K562 (cell line): ENCODE results near the gene SLC25A45. TPM values are rescaled to one million over a fixed set of nuclear protein-coding genes. Genes with fewer than 3 reads are reported as not detected.

Source experiments
- BACH1 ChIP-seq: fragments of 200-800 bp; sonication (Bioruptor generic); IDR thresholded peaks from 2 replicates; pipeline ENCODE4 v1.6.1; 2016; ENCODE audit warnings: missing genetic modification characterization, missing compliant biosample characterization
- BRCA1 ChIP-seq, 2 experiments: fragments of 450-650 bp in 1 of 2; sonication (generic) in 1 of 2; formaldehyde crosslinking in 1 of 2; IDR thresholded peaks; 2 replicates each; pipeline versions ENCODE4 v1.5.0 to v1.6.1; 2017 to 2020; ENCODE audit warnings: mild to moderate bottlenecking in 1 of 2, missing genetic modification reagents in 1 of 2
- EGR1 ChIP-seq: fragments of 450-650 bp; conservative IDR thresholded peaks from 2 replicates; pipeline ENCODE4 v1.6.1; 2017; ENCODE audit warnings: mild to moderate bottlenecking
- EP400 ChIP-seq: fragments of 450-650 bp; IDR thresholded peaks from 2 replicates; pipeline ENCODE4 v1.6.1; 2017; ENCODE audit warnings: antibody characterized with exemption, mild to moderate bottlenecking, moderate library complexity
- FOXM1 ChIP-seq, 2 experiments: fragments of 450-650 bp in 1 of 2; sonication (generic) in 1 of 2; formaldehyde crosslinking in 1 of 2; IDR thresholded peaks; 2 replicates each; pipeline versions ENCODE4 v1.6.1 to v1.9.0; 2017 to 2022; ENCODE audit warnings: low read depth in 2 of 2, mild to moderate bottlenecking in 2 of 2, missing genetic modification reagents in 1 of 2, moderate library complexity in 1 of 2
- GATA2 ChIP-seq: sonication (generic); formaldehyde crosslinking; IDR thresholded peaks from 2 replicates; pipeline ENCODE4 v1.4.0; 2020; ENCODE audit warnings: mild to moderate bottlenecking, missing genetic modification reagents
- GTF2F1 ChIP-seq: IDR thresholded peaks from 2 replicates; pipeline ENCODE4 v1.6.1; 2011; ENCODE audit warnings: low read depth, low read length, improper control_type of control experiment
- KDM1A ChIP-seq, 2 experiments: fragments of 450-650 bp; IDR thresholded peaks; 2 replicates each; pipeline ENCODE4 v1.6.1; 2016; ENCODE audit warnings: mild to moderate bottlenecking in 2 of 2
- KLF16 ChIP-seq: IDR thresholded peaks from 2 replicates; pipeline ENCODE4 v1.6.1; 2016; ENCODE audit warnings: antibody characterized with exemption
- MCM3 ChIP-seq: fragments of 450-650 bp; IDR thresholded peaks from 2 replicates; pipeline ENCODE4 v1.6.1; 2016
- MITF ChIP-seq: IDR thresholded peaks from 2 replicates; pipeline ENCODE4 v1.6.1; 2014; ENCODE audit warnings: antibody characterized with exemption
- NCOA1 ChIP-seq: fragments of 450-650 bp; IDR thresholded peaks from 2 replicates; pipeline ENCODE4 v1.6.1; 2016; ENCODE audit warnings: low read depth
- NR3C1 ChIP-seq: sonication (generic); formaldehyde crosslinking; IDR thresholded peaks from 2 replicates; pipeline ENCODE4 v1.8.1; 2022; ENCODE audit warnings: missing genetic modification reagents
- SMARCE1 ChIP-seq: fragments of 450-650 bp; IDR thresholded peaks from 2 replicates; pipeline ENCODE4 v1.7.1; 2016; ENCODE audit warnings: mild to moderate bottlenecking
- SNIP1 ChIP-seq: fragments of 450-650 bp; IDR thresholded peaks from 2 replicates; pipeline ENCODE4 v1.7.1; 2017; ENCODE audit warnings: low read depth, mild to moderate bottlenecking
- ZNF212 ChIP-seq: fragments of 450-650 bp; formaldehyde crosslinking; IDR thresholded peaks from 2 replicates; pipeline ENCODE4 v1.4.0; 2020; ENCODE audit warnings: mild to moderate bottlenecking
- ZNF449 ChIP-seq: fragments of 250-450 bp; sonication (Bioruptor Pico); IDR thresholded peaks from 2 replicates; pipeline ENCODE4 v1.8.0; 2022; ENCODE audit warnings: moderate library complexity, mild to moderate bottlenecking, inconsistent platforms
- ZNF592 ChIP-seq: fragments of 450-650 bp; IDR thresholded peaks from 2 replicates; pipeline ENCODE4 v1.6.1; 2017; ENCODE audit warnings: antibody characterized with exemption, mild to moderate bottlenecking
- polyA plus RNA-seq, 8 experiments: library from polyadenylated mRNA; depleted of rRNA in 4 of 8; stranded (reverse) in 5 of 8; unstranded in 3 of 8; fragments of >200 nt; fragmentation: Nextera tagmentation in 2 of 8; fragmentation: Illumina TruSeq in 1 of 8; extraction: Ambion mirVana in 2 of 8; extraction: Trizol in 1 of 8; gene quantifications; 2 replicates each; pipeline versions ENCODE4 v1.2.1 to v1.2.3, GENCODE V29; 2011 to 2014; ENCODE audit warnings: inconsistent platforms in 1 of 8, missing spikeins in 1 of 8
- total RNA-seq, 7 experiments: library from RNA; depleted of rRNA in 6 of 7; stranded (reverse); fragments of >200 nt in 6 of 7; fragmentation: Illumina TruSeq in 2 of 7; extraction: Trizol in 2 of 7; gene quantifications; 2 replicates each; pipeline versions ENCODE4 v1.2.1 to v1.2.3, GENCODE V29; 2011 to 2021; ENCODE audit warnings: low replicate concordance in 1 of 7

Gene SLC25A45
- total and polyA plus RNA-seq, 9 of the 15 experiments (the other 6 are each of a cell fraction or from before 2014, with no cell fraction given): 0.15 to 2.3 (median 0.68) TPM

- TF ChIP-seq MITF: peak; percentile 12; the same call in 1 of the 2 replicates
- TF ChIP-seq KDM1A (IDR thresholded peaks at IDR 0.05): 0 out of 4 replicates have a peak, but pooled peaks of 1 of the 2 experiments have one; percentile 44
- TF ChIP-seq NCOA1: peak; percentile 22
- TF ChIP-seq ZNF449 (CRISPR knock-in tag): peak; percentile 78; the same call in 1 of the 2 replicates
- no peak for TF ChIP-seq GTF2F1
- no peak for TF ChIP-seq BRCA1 (IDR thresholded peaks at IDR 0.05)
- 0 out of 2 replicates have a peak, but pooled peaks have one; percentile 49 for TF ChIP-seq BRCA1 (CRISPR knock-in tag; IDR thresholded peaks at IDR 0.05)
- peak; percentile 95 for TF ChIP-seq EP400
- TF ChIP-seq NR3C1: no peak
- TF ChIP-seq ZNF592: peak; percentile 97
- TF ChIP-seq BACH1 (tag): peak; percentile 83
- 0 out of 2 replicates have a peak, but pooled peaks have one; percentile 22 for TF ChIP-seq GATA2 (CRISPR knock-in tag)
- no peak for TF ChIP-seq MCM3
- peak; percentile 97 for TF ChIP-seq SMARCE1
- TF ChIP-seq SNIP1: no peak
- peak; percentile 32; the same call in 1 of the 2 replicates for TF ChIP-seq FOXM1 (IDR thresholded peaks at IDR 0.05; ENCODE audit: low read depth)
- TF ChIP-seq FOXM1 (CRISPR knock-in tag; IDR thresholded peaks at IDR 0.05; ENCODE audit: low read depth): no peak; the same call in 1 of the 2 replicates
- peak; percentile 84 for TF ChIP-seq EGR1
- TF ChIP-seq ZNF212 (CRISPR knock-in tag): peak; percentile 71; the same call in 1 of the 2 replicates
- peak; percentile 80 for TF ChIP-seq KLF16
Observed at GRCh38 chr11:65382033-65382803, at the start of gene SLC25A45 (continued).
